CD4-positive, alpha-beta T cell treated with Interferon gamma for 1 hour (primary cell): ENCODE results near the gene IGFL1.
"Not testable (repeated sequence)": the region's sequence is repeated elsewhere in the genome, so short reads cannot be mapped to it uniquely, and the experiment has no call there.

Source experiments
- DNase-seq: peaks from one replicate; pipeline ENCODE4 v3.0.0-alpha.2; 2020

Gene IGFL1

GRCh38 chr19:46202872-46203860 is 26.4 kb upstream of the IGFL1 start:
- no peak for DNase-seq

GRCh38 chr19:46204008-46204407 is 25.5 kb upstream of the IGFL1 start:
- DNase-seq, result no peak

GRCh38 chr19:46205183-46205984 is 24.2 kb upstream of the IGFL1 start:
- no peak for DNase-seq

GRCh38 chr19:46206176-46206575 is 23.4 kb upstream of the IGFL1 start:
- no peak for DNase-seq

GRCh38 chr19:46206682-46207081 is 22.9 kb upstream of the IGFL1 start:
- no peak for DNase-seq

- not testable (repeated sequence) for DNase-seq
Observed at GRCh38 chr19:46207858-46208257, 21.7 kb upstream of the IGFL1 start.

- no peak for DNase-seq
Observed at GRCh38 chr19:46209051-46209450, 20.5 kb upstream of the IGFL1 start.

- DNase-seq, result no peak
Observed at GRCh38 chr19:46209472-46209871, 20.1 kb upstream of the IGFL1 start.

GRCh38 chr19:46210669-46211068 is 18.9 kb upstream of the IGFL1 start:
- no peak for DNase-seq

GRCh38 chr19:46211201-46211881 is 18.2 kb upstream of the IGFL1 start:
- no peak for DNase-seq

- DNase-seq, result not testable (repeated sequence)
Observed at GRCh38 chr19:46212592-46212991, 16.9 kb upstream of the IGFL1 start.

- no peak for DNase-seq
Observed at GRCh38 chr19:46213156-46213555, 16.4 kb upstream of the IGFL1 start.

GRCh38 chr19:46213806-46214205 is 15.7 kb upstream of the IGFL1 start:
- no peak for DNase-seq

- DNase-seq, result no peak
Observed at GRCh38 chr19:46216612-46217011, 12.9 kb upstream of the IGFL1 start.

- DNase-seq, result no peak
Observed at GRCh38 chr19:46217476-46217875, 12.1 kb upstream of the IGFL1 start.

- DNase-seq, result no peak
Observed at GRCh38 chr19:46218160-46218559, 11.4 kb upstream of the IGFL1 start.

- DNase-seq, result no peak
Observed at GRCh38 chr19:46220038-46220615, 9.4 kb upstream of the IGFL1 start.

GRCh38 chr19:46221152-46221551 is 8.4 kb upstream of the IGFL1 start:
- DNase-seq, result no peak

GRCh38 chr19:46221981-46222610 is 7.4 kb upstream of the IGFL1 start:
- DNase-seq, result no peak

- DNase-seq, result not testable (repeated sequence)
Observed at GRCh38 chr19:46223787-46224186, 5.8 kb upstream of the IGFL1 start.

GRCh38 chr19:46224773-46225172 is 4.8 kb upstream of the IGFL1 start:
- no peak for DNase-seq

- DNase-seq, result no peak
Observed at GRCh38 chr19:46225558-46226004, 4.0 kb upstream of the IGFL1 start.
